Activated CD4-positive, CD25-positive, alpha-beta regulatory T cell treated with anti-CD3 and anti-CD28 coated beads, Interleukin-2, amount 50 U/mL, for 16 hours (primary cell): ENCODE data around the gene STIP1.
"Not testable (repeated sequence)": the region's sequence is repeated elsewhere in the genome, so short reads cannot be mapped to it uniquely, and the experiment has no call there.

Experiments
- DNase-seq: peaks from one replicate; pipeline ENCODE4 v3.0.0-alpha.2; 2020; ENCODE audit warnings: low read depth, low spot score

STIP1 gene

DNA sequence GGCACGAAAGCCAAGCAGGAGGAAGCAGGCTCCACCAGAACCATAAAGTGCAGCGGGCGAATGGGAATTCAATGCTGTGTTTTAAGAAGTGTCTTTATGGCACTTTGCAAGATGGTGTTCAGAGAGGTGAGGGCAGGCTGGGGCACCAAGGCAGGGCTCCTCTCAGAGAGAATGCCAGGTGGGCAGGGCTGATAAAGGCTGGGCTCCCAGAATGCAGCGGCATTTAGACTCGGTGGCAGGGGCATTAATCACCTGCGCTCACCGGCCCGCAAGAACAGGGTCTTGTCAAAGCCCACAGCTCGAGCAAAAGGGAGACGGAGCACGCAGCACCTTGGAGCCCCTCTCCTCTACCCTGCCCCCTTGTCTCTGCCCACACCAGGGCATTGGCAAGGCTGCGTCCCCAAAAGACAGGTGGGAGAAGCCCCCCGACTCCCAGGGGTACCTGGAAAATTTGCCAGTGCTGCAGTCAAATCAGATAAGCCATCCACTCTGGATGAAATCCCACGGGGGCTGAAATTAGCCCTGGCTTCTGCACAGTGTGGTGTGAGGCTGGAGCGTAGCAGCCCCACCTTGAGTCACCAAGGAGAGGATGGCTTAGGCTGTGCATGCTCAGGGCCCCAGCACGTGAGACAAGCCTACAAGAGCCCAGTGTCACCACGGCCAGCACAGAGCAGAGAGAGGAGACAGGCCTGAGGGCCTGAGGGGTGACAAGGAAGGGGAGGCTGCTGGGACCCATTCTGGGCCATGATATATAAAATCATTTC is 28.2 kb upstream of the STIP1 start:
- no peak for DNase-seq

DNA sequence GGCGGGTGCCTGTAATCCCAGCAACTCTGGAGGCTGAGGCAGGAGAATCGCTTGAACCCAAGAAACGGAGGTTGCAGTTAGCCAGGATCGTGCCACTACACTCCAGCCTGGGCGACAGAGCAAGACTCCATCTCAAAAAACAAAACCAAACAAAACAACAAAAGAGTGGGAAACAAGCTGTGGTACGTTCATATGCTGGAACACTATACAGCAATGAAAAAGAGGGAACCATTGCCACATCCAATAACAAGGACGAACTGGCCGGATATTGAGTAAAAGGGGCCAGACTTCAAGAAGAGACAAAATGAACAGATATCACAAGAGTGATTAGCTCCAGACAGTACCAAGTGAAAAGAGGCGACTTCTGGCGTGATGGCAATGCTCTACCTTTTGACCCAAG is 24.9 kb upstream of the STIP1 start:
- no peak for DNase-seq

DNA sequence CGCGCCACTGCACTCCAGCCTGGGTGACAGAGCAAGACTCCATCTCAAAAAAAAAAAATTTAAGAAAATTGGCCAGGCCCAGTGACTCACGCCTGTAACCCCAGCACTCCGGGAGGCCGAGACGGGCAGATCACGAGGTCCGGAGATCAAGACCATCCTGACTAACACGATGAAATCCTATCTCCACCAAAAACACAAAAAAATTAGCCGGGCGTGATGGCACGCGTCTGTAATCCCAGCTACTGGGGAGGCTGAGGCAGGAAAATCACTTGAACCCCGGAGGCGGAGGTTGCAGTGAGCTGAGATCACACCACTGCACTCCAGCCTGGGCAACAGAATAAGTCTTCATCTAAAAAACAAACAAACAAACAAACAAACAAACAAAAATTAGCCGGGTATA is 23.2 kb upstream of the STIP1 start:
- DNase-seq: not testable (repeated sequence)

DNA sequence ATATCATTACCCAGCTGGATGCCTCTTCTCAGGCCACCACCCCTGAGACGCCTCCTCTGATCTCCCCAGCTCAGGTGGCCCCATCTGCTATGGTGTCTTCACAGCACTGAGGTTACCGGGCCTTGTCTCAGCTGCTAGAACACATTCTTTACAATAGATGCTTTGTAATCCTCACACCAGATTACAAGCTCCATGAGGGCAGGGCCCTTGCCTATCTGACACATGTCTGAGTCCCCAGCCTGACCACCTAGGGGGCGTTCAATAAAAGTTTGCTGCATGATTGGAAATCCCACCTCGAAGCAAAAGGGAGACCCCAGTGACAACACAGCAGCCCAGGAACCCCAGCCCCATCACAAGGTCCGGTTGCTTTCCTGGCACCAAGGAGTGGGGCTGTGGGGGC is 22.0 kb upstream of the STIP1 start:
- DNase-seq: no peak

- DNase-seq: no peak
These were observed 21.3 kb upstream of the STIP1 start for GRCh38 chr11:64164392-64165312.

DNA sequence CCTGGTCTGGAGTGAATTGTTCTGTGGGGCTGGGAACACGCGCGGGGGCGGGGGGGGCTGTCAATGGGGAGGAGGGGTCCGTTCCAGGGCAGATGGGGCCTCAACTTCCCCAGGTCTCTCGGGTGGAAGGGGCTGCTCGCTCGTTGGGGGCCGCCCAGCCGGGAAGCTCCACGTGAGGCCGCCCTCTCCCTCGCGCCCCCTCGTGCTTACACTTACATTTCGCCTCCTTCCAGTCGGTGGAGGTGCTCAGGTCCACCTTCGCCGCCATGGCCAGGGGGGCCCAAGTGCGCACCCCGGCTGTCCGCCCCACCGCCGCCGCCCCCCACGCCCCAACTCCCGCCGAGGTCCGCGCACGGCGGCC is 20.5 kb upstream of the STIP1 start:
- no peak for DNase-seq

- peak; percentile 61 for DNase-seq
These were observed 19.9 kb upstream of the STIP1 start, which contains the start of gene MACROD1 for GRCh38 chr11:64165842-64166635. MACROD1 (minus strand) TSS chr11:64166113; CDS start chr11:64165994, 119 bp downstream.

GRCh38 chr11:64170419-64170818 is 15.6 kb upstream of the STIP1 start:
- no peak for DNase-seq

- no peak for DNase-seq
These were observed 12.2 kb upstream of the STIP1 start for GRCh38 chr11:64173616-64174355.

DNA sequence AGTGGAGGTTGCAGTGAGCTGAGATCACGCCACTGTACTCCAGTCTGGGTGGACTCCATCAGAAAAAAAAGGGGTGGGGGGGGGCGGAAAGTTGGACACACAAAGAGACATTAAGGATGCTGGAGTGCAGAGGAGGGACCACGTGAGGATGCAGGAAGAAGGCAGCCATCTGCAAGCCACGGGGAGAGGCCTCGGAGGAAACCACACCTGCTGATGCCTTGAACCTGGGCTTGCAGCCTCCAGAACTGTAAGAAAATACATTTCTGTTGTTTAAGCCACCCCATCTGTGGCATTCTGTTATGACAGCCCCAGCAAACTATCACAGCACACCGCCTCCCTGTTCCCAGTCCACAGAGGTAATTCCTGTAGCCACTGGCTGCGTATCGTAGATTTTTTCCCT is 9.2 kb upstream of the STIP1 start:
- DNase-seq: no peak

DNA sequence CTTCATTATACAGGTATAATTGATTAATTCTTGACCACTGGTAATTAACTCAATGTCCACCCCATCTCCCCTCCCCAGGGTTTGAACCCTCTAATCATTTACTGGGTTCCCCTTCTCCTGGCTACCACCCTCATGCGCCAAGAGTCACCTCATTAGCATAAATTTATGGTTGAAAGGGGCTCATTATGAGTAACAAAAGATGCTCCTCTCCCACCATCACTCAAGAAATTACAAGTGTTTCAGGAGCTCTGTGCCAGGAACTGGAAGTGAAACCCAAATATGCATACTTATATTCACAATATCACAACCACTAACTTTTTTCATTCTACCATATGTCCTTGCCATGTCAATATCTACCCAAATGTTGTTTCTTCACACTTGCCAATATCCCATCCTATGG is 7.8 kb upstream of the STIP1 start:
- DNase-seq: no peak

- no peak for DNase-seq
These were observed 6.9 kb upstream of the STIP1 start for GRCh38 chr11:64178951-64179639.

GRCh38 chr11:64180891-64181290 is 5.1 kb upstream of the STIP1 start:
- no peak for DNase-seq

- DNase-seq: no peak
These were observed 4.2 kb upstream of the STIP1 start for GRCh38 chr11:64181506-64182411.

DNA sequence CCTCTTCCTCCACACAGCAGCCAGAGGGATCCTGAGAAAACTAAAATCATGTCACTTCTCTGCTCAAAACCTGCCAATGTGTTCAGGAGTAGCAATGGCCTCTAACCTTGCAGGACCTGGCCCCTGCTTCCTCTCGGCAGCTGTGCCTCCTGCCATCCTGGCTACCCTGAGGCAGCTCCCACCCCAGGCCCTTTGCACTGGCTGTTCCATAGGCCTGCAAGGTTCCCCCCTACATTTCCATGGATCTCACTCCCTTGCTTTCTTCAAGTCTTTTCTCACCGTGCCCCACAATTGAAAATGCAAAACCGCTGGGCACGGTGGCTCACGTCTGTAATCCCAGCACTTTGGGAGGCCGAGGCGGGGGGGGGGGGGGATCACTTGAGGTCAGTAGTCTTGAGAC is 2.1 kb upstream of the STIP1 start:
- DNase-seq: no peak

DNA sequence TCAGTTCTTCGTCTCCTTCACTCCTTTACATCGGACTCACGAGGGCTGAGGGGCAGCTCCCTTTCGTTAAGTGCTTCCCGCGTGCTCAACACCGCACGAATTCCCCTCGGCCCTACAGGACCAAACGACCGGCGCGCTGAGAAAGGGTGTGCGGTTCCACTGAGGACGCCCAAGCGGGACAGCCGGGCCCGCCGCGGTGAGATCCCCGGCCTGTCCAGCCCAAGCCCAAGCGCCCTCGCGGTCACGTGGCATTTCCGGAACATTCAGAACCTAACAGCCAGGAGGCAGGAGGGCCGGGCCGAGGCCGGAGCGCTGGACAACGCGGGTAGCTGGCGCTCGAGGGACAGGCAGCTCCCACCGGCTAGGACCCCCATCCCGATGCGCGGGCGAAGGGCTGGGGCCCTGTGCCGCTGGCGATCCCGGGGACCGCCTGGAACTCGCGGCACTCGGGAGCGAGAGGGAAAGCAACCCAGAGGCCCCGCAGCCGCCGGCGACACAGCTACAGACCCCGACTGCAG is 737 bp upstream of the STIP1 start:
- DNase-seq: no peak

- DNase-seq: no peak
These were observed 658 bp downstream of the STIP1 start for GRCh38 chr11:64186492-64187165.

GRCh38 chr11:64192434-64192833 is 6.5 kb downstream of the STIP1 start:
- no peak for DNase-seq

DNA sequence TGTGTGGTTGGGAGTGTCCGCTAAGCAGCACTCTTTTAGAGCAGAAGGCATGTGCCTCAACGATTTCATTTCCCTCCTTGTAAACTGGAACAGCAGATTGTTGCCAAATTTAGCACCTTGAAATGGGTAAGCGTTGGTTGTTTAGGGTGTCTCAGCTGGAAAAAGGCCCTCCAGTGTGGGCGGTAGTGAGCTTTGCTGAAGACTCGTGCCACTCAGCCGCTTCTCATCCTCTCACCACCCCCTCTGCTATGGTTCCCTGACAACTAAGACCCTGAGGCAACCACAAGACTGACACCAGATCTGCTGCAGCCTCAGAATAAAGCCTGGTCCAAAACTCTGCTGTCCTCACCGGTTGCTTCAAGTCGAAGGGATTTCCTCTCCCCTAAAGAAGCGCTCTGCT is 10.7 kb downstream of the STIP1 start:
- DNase-seq: no peak
